HepG2 (cell line): ENCODE results near the gene TGFBRAP1. TPM values are rescaled to one million over a fixed set of nuclear protein-coding genes. Genes with fewer than 3 reads are reported as not detected.

Experiments used
- ATAC-seq: fragments of 200-7000 bp; cut with Tn5 transposase; 3 replicates; pipeline ENCODE4 v1.9.1; 2020; ENCODE audit warnings: mild to moderate bottlenecking, moderate library complexity
- BruUV-seq: library from RNA; stranded (reverse); fragments of 400-500 nt; replicated peaks from 2 replicates; lab custom pipeline; 2021; lab: Mats Ljungman, UMichigan
- CTCF ChIA-PET: fragments of 300-600 bp; formaldehyde crosslinking; extraction: SDS; loops from one replicate; lab custom pipeline; 2021; ENCODE audit warnings: low total read pairs, inconsistent platforms, low intra/inter-chr PET ratio; lab: Yijun Ruan, JAX
- POLR2A ChIA-PET: fragments of 350-600 bp; sonication (Branson Sonifier 250); formaldehyde crosslinking; loops from one replicate; lab custom pipeline; 2020; ENCODE audit warnings: antibody characterized with exemption, inconsistent platforms; lab: Yijun Ruan, JAX
- DNase-seq: peaks from one replicate; pipeline ENCODE4 v3.0.0-alpha.2; 2015; ENCODE audit warnings: low spot score
- FAIRE-seq: peaks from 3 replicates; lab custom pipeline; 2011; peaks lifted over from hg19 to GRCh38; lab: Jason Lieb, UNC
- H2AFZ ChIP-seq: one replicate; pipeline ENCODE4 v1.6.1; 2011; ENCODE audit warnings: low read length, inconsistent platforms
- H3K27ac ChIP-seq: fragments of 300-600 bp; 3 replicates; pipeline ENCODE4 v1.8.0; 2011; ENCODE audit warnings: mixed run types, mild to moderate bottlenecking, mixed read lengths, low read length, inconsistent platforms; ENCODE audit not compliant: insufficient read depth; ENCODE audit errors: extremely low read length
- H3K27me3 ChIP-seq, 2 experiments: fragments of 200-600 bp in 1 of 2; 2 replicates in 1 of 2; 3 replicates in 1 of 2; pipeline versions ENCODE4 v1.6.0 to v1.8.0; 2011; ENCODE audit warnings: low read length in 2 of 2, mild to moderate bottlenecking in 2 of 2, moderate library complexity in 2 of 2, inconsistent platforms in 1 of 2; ENCODE audit not compliant: insufficient read depth in 2 of 2, control insufficient read depth in 1 of 2
- H3K36me3 ChIP-seq, 2 experiments: fragments of 200-600 bp in 1 of 2; replicated peaks in 1 of 2; 2 replicates in 1 of 2; 3 replicates in 1 of 2; pipeline versions ENCODE4 v1.5.1 to v1.8.0; 2011; ENCODE audit warnings: low read length in 2 of 2, inconsistent platforms in 1 of 2; ENCODE audit not compliant: insufficient read depth in 2 of 2, control insufficient read depth in 1 of 2
- H3K4me1 ChIP-seq: 2 replicates; pipeline ENCODE4 v1.5.1; 2012; ENCODE audit warnings: low read length, inconsistent platforms; ENCODE audit not compliant: insufficient read depth
- H3K4me2 ChIP-seq: 2 replicates; pipeline ENCODE4 v1.6.0; 2011; ENCODE audit warnings: low read depth, low read length, inconsistent platforms
- H3K4me3 ChIP-seq, 3 experiments: fragments of 200-600 bp in 1 of 3; sonication (generic), shearing (Covaris generic) in 1 of 3; replicated peaks in 1 of 3; 2 replicates each; pipeline ENCODE4 v1.5.1; 2011 to 2016; ENCODE audit warnings: low read length in 3 of 3, inconsistent platforms in 2 of 3, low read depth in 2 of 3, mild to moderate bottlenecking in 2 of 3, control low read depth in 1 of 3, mixed read lengths in 1 of 3; ENCODE audit not compliant: insufficient read depth in 1 of 3
- H3K79me2 ChIP-seq: one replicate; pipeline ENCODE4 v1.6.1; 2011; ENCODE audit warnings: low read length, inconsistent platforms; ENCODE audit not compliant: insufficient read depth
- H3K9ac ChIP-seq: 2 replicates; pipeline ENCODE4 v1.6.0; 2011; ENCODE audit warnings: mild to moderate bottlenecking, low read depth, low read length, inconsistent platforms; ENCODE audit not compliant: insufficient read depth
- H3K9me3 ChIP-seq: 2 replicates; pipeline ENCODE4 v1.5.1; 2012; ENCODE audit warnings: mild to moderate bottlenecking, low read length
- H4K20me1 ChIP-seq: 2 replicates; pipeline ENCODE4 v1.6.0; 2011; ENCODE audit warnings: inconsistent platforms, mild to moderate bottlenecking, low read length, moderate library complexity; ENCODE audit not compliant: insufficient read depth
- CHD2 ChIP-seq: IDR thresholded peaks from 2 replicates; pipeline ENCODE4 v1.6.1; 2011; ENCODE audit warnings: low read depth, low read length, improper control_type of control experiment
- FOXM1 ChIP-seq: sonication (generic); formaldehyde crosslinking; IDR thresholded peaks from 2 replicates; pipeline ENCODE4 v1.5.0; 2020; ENCODE audit warnings: missing genetic modification reagents
- GABPB1 ChIP-seq: IDR thresholded peaks from 2 replicates; pipeline ENCODE4 v1.6.1; 2016; ENCODE audit warnings: mild to moderate bottlenecking, missing genetic modification reagents, moderate library complexity, missing compliant biosample characterization
- IKZF4 ChIP-seq: sonication (generic); formaldehyde crosslinking; IDR thresholded peaks from 2 replicates; pipeline ENCODE4 v1.5.1; 2020; ENCODE audit warnings: borderline replicate concordance, mild to moderate bottlenecking, low read depth, missing genetic modification reagents; ENCODE audit errors: not compliant biosample characterization
- ZKSCAN1 ChIP-seq: fragments of 150-350 bp; IDR thresholded peaks from 2 replicates; pipeline ENCODE4 v1.6.1; 2014; ENCODE audit warnings: low read length
- ZNF30 ChIP-seq: sonication (generic); formaldehyde crosslinking; IDR thresholded peaks from 2 replicates; pipeline ENCODE4 v1.5.0; 2020; ENCODE audit warnings: mild to moderate bottlenecking, missing genetic modification reagents
- ZNF441 ChIP-seq: sonication (generic); formaldehyde crosslinking; IDR thresholded peaks from 2 replicates; pipeline ENCODE4 v1.7.0; 2021; ENCODE audit warnings: missing genetic modification reagents, borderline replicate concordance
- ZNF879 ChIP-seq: sonication (generic); formaldehyde crosslinking; IDR thresholded peaks from 2 replicates; pipeline ENCODE4 v1.8.1; 2023; ENCODE audit warnings: missing genetic modification reagents
- WGBS: methylation state at CpG from one replicate; pipeline ENCODE4 v1.1.6; 2017; ENCODE audit warnings: low lambda C conversion rate; 5-methylcytosine and 5-hydroxymethylcytosine counted together
- in situ Hi-C: cut with HindIII; loops from 2 replicates; pipeline ENCODE4 v1.10.0; 2017; ENCODE audit warnings: low pct_unique_long_range_greater_than_20kb; ENCODE audit not compliant: extremely low pct_ligation_motif_present
- intact Hi-C: fragments of 100-400 bp; cut with micrococcal nuclease; formaldehyde crosslinking; loops from one replicate; pipeline ENCODE4 v1.10.0; 2022; ENCODE audit not compliant: unreplicated experiment
- polyA plus RNA-seq, 8 experiments: library from polyadenylated mRNA; depleted of rRNA in 3 of 8; stranded (reverse) in 7 of 8; unstranded in 1 of 8; fragments of >200 nt; fragmentation: Illumina TruSeq in 4 of 8; extraction: Trizol in 4 of 8; gene quantifications; 2 replicates each; pipeline versions ENCODE4 v1.2.1 to v1.2.3, GENCODE V29; 2011 to 2016; ENCODE audit warnings: low read depth in 4 of 8, missing spikeins in 1 of 8, mixed read lengths in 1 of 8; ENCODE audit not compliant: insufficient read depth in 1 of 8
- total RNA-seq, 5 experiments: library from RNA; depleted of rRNA; stranded (reverse); fragments of >200 nt; fragmentation: Illumina TruSeq; extraction: Trizol; gene quantifications; 2 replicates each; pipeline ENCODE4 v1.2.3, GENCODE V29; 2016; ENCODE audit warnings: low read depth in 1 of 5
- TF ChIP-seq, protein P1 (sequence below): sonication (generic); formaldehyde crosslinking; IDR thresholded peaks from 2 replicates; pipeline ENCODE4 v1.4.0; 2020; ENCODE audit warnings: missing genetic modification reagents, borderline replicate concordance

TGFBRAP1 gene
- total and polyA plus RNA-seq, 2 of the 13 experiments (the other 11 are each of a cell fraction or from before 2014, with no cell fraction given) = 12.7 to 22.9 TPM

DNA sequence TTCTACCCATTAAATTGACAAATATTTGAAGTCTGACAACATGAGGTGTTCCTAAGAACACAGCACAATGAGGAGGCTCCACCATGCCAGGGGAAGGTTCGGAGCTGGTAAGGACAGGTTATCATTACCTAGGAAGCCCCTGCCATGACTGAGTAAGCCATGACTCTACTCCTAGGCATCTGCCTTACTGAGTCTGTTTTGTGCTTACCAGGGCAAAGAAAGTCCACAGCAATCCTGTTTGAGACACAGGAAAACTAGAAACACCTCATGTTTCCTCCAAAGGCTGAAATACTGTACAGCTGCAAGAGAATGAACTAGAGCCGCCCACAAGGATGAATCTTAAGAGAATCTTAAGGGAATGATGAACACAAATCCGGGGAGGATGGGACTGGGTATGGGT lies 11.6 kb downstream of the TGFBRAP1 start:
- Histone ChIP-seq H2AFZ (no peak overlapping the region), H3K27me3 (no peaks in the 10 kb centered on the region), H3K79me2 (peaks cover 83% of the 10 kb centered on the region), H3K4me3 (no peak overlapping the region), H3K4me2 (no peak overlapping the region), H3K4me1 (no peaks in the 10 kb centered on the region; the same call in 1 of the 2 replicates), H3K36me3 (peaks cover 2 to 4% of the 10 kb centered on the region in 2 experiments; a peak in 2 of 5 replicates), H3K27ac (no peak overlapping the region), H3K9ac (no peak overlapping the region), H3K9me3 (no peaks in the 10 kb centered on the region), H4K20me1 (peaks cover 11% of the 10 kb centered on the region; the same call in 1 of the 2 replicates)
- in situ Hi-C loops = no loop called here
- over 99% methylated on average over 3 of the region's 3 CpGs for WGBS
- DNase-seq (no peak), ATAC-seq (no peak), FAIRE-seq (no peak)
- BruUV-seq = no TSS peak
- ChIA-PET POLR2A (interaction anchor here (3.0 kb wide), 1 partner anchor 12 kb away, joined by 18 read pairs; the partner anchor contains the start of gene TGFBRAP1), CTCF (no interaction called here)
- TF ChIP-seq ZNF30 (CRISPR knock-in tag) (no peak), FOXM1 (no peak), ZNF441 (no peak), GABPB1 (no peak), IKZF4 (CRISPR knock-in tag) (no peak), ZNF879 (CRISPR knock-in tag) (no peak), ZKSCAN1 (no peak), CHD2 (no peak)
- TF ChIP-seq, protein P1, sequence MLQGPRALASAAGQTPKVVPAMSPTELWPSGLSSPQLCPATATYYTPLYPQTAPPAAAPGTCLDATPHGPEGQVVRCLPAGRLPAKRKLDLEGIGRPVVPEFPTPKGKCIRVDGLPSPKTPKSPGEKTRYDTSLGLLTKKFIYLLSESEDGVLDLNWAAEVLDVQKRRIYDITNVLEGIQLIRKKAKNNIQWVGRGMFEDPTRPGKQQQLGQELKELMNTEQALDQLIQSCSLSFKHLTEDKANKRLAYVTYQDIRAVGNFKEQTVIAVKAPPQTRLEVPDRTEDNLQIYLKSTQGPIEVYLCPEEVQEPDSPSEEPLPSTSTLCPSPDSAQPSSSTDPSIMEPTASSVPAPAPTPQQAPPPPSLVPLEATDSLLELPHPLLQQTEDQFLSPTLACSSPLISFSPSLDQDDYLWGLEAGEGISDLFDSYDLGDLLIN (CRISPR knock-in tag) = no peak
- intact Hi-C loops = no loop called here
